ENCODE measurements around the gene SMIM24. TPM values are rescaled to one million over a fixed set of nuclear protein-coding genes. Genes with fewer than 3 reads are reported as not detected.
A peak's percentile ranks its signal among the peaks of the same experiment; 100 is the strongest.

Gene SMIM24
- total RNA-seq, 1 donor from 2014 or later, result not detected

DNA sequence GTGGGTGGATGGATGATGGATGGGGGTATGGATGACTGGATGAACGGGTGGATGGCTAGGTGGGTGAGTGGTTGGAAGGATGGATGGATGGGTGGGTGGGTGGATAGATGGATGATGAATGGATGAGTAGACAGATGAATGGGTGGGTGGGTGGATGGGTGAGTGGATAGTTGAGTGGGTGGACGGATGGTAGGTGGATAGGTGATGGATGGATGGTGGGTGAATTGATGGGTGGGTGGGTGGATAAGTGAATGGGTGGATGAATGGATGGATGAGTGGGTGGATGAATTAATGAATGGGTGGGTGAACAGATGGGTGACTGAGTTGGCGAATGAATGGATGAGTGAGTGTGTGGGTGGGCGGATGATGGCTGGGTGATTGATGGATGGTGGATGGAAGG lies 4.9 kb downstream of the SMIM24 start:
- DNase-seq (ENCODE audit: low read depth in 2 of 2), result no peak

DNA sequence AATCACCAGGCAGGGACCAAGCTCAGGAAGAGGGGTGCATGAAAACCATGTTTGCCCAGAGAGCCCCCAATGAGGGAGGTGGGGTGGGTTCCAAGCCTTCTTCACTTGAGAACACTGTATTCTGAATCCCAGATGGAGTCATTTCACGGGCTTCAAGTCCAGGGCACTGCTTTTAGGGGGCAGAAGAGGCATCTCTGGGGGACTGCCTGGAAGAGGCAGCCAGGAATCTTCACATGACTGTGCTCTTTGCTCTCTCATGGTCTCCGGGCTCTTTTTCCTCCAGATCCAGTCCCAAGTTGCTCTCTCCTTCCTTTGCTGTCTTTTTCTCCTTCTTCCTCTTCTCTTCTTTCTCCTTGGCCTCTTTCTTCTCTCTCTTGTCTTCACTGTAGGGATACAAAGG lies 5.7 kb downstream of the SMIM24 start:
- no peak for DNase-seq (ENCODE audit: low read depth in 2 of 2)

DNA sequence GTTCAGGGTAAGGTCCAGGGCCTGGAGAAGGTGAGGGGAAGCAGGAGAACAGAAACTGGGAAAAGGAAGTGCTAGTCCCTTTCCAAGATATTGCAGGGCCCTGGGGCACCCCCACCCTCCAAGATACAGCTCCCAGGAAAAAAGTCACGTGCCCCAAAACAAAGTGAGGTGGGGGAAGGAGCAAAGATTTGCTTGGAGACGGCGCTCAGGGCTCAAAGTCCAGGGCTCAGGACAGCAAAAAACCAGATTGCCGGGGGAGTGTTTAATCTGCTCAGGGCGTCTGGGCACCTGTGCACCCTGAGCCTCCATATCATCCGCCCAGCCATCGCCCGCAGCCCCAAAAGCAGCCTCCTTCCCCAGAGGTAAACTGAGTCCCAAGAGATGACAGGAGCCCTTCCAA lies 6.3 kb downstream of the SMIM24 start:
- no peak for DNase-seq (ENCODE audit: low read depth in 2 of 2)

DNA sequence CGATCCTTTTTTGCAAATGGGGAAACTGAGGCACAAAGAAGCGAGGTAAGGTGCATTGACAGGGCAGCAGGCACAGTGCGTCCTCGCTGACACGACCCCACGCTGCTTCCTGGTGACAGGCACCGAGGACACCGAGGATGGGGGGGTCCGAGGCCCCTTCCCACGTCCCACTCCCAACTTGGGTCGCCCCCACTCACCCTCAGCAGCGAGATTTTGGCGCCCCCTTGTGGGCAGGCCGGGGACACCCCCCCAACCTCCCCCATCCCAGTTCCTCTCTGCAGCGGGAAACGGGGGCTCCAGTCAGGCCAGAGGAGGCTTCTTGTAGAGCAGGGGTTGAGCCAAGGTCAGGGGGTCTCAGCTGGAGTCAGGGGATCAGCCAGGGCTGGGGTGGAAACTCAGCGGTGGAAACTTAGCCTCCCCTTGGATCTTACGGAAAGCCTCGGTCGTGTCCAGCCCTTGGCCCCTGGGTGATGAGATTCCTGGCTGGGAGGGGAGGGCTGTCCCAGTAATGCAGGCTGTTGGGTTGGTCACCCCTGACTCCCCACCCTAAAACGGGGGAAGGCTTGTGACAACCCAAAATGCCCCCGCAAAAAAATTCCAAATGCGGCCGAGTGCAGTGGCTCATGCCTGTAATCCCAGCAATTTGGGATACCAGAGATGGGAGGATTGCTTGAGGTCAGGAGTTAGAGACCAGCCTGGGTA lies 8.2 kb downstream of the SMIM24 start:
- DNase-seq (ENCODE audit: low read depth in 2 of 2), result peak in 1 of 2 donors; percentile 29

DNA sequence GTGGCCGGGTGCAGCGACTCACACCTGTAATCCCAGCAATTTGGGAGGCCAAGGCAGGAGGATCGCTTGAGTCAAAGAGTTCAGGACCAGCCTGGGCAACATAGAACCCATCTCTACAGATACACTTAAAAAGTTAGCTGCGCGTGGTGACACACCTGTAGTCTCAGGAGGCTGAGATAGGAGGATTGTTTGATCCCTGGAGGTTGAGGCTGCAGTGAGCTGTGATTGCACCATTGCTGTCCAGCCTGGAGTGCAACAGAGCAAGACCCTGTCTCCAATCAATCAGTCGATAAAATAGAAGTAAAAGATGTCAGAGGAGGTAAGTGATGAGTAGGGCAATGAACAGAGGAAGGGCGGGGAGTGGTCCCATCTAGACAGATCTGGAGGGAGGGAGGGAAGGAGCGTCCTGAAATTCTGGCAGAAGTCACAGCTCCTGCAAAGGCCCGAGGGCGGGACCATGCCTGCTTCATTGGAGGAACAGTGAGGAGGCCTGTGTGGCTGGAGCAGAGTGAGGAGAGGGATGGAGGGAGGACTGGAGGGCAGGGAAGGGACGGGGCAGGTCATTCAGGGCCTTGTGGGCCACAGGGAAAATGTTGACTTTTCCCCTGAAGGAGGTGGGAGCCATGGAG lies 9.7 kb downstream of the SMIM24 start:
- no peak for DNase-seq (ENCODE audit: low read depth in 2 of 2)

DNA sequence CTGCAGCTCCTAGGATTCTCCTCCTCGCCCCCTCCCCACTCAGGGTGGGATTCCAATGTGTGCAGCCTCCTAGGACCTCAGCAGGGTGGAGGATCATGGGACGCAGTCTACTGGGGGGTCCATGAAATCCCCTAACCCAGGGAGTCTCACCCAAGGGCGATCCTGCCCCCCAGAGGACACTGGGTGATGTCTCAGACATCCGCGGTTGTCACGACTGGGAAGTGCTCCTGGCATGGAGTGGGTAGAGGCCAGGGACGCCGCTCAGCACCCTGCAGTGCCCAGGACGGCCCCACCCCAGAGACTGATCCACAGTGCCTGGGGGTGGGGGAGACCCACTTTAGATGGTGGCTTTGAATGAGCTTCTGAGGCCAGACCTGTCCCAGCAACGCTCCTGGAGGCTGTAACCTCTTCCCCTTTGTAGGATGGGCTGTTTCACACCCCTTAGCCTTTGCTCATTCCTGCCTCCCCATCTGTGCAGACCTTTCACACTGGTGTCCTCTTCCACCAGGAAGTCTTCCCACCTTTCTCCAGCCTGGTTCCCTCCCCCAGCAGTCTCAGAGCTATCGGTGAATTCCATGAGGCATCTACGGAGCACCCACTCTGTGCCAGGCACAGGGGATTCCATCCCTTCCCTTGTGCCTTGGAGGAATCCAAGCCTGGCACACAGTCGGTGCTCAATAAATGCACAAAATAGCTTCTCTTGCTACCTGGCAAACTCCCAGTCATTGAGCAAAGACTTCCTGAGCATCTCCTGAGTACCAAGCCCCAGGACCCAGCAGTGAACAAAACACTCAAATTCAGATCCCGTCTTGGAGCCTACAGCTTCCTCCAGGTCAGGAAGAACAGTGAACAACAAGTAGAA lies 10.5 kb downstream of the SMIM24 start:
- no peak for DNase-seq (ENCODE audit: low read depth in 2 of 2)

DNA sequence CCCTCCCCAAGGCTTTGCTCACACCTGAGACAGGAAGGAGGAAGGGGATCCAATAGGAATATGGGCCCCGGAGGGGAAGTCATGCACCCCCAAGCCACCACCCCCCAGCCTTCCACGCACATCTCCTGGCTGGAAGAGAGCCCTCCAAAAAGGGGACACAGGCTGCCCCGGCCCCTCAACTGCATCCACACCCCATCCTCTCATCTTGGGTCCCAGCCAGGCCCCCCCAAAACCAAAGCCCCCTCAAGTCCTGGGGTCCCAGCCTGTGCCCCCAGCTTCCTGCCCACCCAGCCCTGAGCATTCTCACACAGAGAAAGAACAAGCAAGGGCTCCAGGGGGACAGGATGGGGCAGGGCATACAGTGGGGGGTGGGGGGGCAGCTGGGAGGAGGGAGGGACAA lies 12.1 kb downstream of the SMIM24 start:
- no peak for DNase-seq (ENCODE audit: low read depth in 2 of 2)

DNA sequence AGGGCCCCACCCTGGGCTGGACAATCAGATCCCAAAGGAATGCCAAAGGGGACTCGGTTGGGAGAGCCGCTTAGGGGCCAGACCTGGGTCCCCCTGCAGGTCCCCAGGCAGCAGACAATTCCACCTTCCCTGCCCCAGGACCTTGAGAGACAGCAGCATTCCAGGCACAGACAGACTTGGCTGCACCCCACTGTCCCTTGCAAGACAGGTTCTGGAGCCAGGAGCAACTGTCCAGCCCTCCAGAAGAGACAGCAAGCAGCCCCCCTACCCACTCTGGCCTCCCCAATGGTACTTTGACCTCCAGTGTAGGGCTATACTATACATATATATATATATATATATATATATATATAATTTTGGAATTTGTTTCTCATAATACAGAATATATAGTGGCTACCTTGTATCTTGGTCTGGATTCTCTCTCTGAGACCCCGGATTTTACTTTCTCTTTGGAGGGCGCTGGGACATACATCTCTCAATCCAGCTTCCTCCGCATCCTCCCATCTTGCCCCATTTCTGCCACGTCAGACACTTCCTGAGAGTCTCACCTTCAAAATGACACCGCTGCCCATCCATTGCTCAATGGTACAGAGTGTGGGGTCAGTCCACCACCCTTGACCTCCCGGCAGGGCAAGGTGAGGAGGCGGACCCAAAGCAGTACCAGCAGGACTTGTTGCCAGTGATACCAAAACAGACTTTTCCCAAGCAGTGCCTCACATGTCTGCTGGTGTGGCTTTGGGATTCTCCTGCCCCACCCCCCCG lies 12.7 kb downstream of the SMIM24 start:
- DNase-seq (ENCODE audit: low read depth in 2 of 2), result no peak

DNA sequence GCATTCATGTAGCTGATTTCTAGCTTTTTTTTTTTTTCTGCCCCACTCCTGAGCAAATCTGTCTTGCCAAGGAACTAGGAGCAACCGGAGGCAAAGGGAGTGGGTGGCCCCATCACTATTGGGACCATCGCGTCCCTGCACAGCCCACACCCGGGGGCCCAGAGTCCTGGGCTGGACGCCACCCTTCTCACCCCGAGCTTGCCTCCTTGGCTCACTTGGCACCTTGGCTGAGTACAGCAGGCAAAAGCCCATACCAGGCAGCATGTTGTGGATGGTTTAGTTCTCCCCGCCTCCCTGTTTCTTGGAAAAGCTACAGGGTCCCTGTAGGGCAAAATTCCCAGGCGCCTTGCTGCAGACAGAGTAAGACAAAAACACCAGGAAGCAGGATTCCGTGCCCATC lies 13.7 kb downstream of the SMIM24 start:
- no peak for DNase-seq (ENCODE audit: low read depth in 2 of 2)

DNA sequence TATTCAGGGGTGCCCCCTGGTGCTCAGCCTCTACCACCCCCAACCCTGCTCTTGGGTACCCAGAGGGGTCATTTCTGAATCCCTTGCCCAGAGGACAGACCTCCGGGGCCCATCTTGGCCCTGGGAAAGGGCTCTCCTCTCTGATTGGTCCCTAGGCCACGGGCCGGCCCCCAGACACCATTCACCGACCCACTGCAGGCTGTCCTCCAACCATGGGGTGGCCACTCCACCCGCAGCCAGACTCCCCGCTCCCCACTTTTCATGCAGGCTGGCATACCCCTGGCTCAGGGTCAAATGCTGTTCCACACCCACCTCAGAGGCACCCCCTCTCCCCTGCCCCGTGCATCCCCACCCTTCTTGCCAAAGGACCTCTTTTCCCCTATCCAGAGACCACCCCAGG lies 14.8 kb downstream of the SMIM24 start:
- no peak for DNase-seq (ENCODE audit: low read depth in 2 of 2)

DNA sequence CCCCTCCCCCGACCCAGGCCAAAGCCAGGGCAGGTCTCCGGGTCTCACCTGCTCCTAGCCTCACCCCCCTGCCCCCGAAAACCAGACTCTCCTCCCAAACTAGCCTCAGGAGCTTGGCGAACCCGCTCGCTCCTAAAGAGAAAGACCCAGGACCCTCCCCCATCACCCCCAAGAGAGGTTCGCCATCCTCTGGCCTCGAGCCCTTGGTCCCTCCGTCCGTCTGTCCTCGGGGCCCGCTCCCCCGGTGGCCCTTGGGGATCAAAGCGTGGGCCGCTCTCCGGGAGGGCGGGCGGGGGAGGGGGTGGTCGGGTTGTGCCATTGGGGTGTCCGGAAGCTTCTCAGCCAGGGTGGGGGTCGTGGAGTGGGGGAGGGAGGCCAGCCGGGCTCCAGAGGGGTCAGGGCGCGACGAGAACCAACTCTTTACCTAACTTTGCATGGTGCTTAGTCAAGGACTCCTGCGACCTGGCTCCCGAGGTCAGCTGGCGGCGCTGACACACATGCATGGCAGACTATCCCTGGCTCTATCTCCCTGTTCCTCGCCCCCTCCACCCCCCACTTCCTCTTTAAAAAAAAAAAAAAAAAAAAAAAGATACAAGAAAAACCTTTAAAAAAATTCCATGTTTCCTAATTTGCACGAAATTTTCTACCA lies 15.6 kb downstream of the SMIM24 start:
- DNase-seq (ENCODE audit: low read depth in 2 of 2), result no peak

DNA sequence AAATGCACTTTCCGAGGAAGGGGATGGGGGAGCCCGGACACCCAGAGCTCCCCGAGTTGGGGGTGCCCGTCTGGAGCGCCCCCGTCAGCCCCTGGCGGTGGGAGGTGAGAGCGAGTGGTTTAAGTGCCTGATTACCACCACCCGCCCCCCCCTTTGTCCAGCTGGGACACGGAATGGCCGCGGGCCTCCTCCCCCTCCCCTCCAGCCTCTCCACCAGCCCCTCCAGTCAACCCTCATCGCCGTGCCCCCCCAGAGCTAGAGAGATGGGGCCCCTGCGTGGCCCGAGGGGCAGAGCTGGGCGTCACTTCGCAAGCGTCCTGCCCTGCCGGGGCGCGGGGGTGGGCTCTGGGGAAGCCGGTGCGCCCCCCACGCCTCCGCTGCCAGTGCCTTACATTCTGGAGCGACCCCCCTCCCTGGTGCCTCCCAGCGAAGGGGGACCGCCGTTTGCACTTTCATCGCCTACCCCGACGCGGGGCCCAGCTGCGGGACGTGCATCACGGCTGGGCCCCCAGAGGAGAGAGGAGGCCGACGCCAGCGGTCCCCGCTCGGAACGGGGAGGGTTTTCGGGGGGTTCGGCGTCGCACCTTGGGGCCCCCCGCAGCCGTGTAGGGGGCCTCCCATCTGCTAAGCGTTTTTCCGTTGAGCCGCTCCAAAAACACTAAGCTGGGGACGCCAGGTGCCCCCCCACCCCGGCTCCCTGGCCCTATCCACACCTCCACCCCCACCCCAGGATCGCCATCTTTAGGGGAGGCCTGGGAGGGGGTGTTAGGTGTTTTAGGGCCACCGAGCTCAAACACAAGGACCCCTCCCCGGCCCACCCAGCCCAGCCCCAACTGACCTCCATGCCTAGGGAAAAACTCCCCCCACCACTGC lies 16.4 kb downstream of the SMIM24 start:
- DNase-seq (ENCODE audit: low read depth in 2 of 2), result no peak

DNA sequence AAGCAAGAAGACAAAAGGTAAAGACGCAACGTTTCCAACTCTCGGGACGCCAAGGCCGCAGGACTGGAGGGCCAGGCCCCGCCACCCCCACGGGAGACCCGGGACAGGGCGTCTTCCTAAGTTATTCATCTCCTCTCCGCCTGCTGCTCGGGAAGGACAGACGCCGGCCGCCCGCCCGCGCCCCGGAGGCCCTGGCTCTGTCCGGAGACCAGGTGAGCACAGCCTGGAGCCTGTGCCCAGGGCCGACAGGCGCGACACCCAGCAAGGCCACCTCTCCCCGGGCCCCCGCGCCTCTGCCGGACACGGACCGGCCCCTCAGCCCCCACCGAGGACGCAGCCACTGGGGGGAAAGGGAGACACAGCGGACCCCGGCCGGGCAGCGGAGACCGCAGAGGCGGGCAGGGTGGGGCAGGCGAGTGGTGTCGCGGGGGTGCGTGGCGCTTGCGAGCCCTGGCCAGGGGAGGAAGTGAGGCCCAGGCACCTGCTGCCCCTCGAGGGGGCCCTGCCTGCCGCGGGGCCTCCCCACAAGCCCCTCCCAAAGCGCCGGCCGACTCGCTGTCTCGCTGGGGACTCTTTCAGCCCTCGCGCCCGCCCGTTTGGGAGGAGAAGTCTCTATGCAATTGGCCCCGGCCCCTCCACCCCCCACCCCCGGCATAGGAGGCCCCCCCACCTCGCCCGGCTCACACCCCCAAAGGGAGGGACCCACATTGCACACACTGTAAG lies 17.2 kb downstream of the SMIM24 start:
- DNase-seq (ENCODE audit: low read depth in 2 of 2), result no peak

DNA sequence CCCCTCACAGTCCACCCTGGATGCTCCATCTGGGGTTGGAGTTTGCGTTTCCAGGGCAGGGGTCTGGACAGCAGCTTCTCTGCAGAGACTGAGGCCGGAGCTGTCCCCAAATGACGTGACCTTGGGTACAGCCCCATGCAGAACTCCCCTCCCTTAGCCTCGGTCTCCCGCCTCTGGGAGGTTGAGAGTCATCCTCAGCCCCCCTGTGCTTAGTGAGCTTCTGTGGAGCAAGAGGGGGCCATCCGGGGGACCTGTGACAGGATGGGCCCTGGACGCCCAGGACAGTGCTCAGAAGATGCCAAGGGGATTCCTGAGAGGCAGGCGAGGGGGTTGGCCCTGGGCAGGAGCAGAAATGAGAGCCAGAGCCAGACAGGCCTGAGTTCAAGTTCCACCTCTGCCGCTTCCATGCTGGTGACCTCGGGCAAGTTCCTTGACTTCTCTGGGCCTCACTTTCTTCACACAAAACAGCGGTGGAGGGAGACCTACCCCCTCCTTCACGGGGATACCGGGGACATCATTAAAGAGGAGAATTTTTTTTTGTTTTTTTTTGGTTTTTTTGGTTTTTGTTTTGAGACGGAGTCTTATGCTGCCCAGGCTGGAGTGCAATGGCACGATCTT lies 20.3 kb downstream of the SMIM24 start:
- peak in 1 of 2 donors; percentile 15 for DNase-seq (ENCODE audit: low read depth in 2 of 2)

DNA sequence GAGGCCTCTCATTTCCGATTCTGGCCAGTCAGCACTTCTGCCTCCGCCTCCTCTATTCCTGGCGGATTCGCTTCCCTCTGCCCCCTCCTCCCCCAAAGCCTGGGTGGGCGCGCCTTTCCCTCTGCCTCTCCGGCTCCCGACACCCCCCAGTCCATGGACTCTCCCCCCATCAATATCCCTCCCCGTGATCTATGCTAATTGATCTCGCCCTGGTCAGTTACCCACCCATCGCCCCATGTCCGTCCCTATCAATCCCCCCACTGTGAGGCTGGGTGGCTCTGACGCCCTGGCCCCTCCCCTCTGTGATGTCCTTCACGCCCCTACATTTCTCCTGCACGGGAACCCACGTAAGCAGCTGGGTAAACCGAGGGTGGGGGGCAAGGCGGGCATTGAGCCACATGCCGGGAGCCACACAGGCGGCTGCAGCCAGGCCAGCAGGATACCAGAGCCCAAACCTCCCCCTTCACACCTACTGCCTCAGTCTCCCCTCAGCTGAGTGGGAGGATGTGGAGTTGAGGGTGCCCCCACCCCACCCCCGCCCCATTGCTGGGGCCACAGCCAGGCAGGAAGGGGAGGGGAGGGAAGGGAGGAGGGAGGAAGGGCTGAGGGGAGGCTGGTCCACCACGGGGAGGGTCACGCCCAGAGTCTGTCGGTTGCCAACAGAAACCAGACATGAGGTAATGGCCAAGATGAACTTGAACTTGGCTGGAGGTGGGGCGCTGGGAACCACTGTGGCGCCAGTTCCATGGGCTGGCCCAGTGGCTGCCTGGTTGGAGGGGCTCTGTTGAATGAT lies 21.0 kb downstream of the SMIM24 start:
- peak; percentile 80 to 96 for DNase-seq (ENCODE audit: low read depth in 2 of 2)

DNA sequence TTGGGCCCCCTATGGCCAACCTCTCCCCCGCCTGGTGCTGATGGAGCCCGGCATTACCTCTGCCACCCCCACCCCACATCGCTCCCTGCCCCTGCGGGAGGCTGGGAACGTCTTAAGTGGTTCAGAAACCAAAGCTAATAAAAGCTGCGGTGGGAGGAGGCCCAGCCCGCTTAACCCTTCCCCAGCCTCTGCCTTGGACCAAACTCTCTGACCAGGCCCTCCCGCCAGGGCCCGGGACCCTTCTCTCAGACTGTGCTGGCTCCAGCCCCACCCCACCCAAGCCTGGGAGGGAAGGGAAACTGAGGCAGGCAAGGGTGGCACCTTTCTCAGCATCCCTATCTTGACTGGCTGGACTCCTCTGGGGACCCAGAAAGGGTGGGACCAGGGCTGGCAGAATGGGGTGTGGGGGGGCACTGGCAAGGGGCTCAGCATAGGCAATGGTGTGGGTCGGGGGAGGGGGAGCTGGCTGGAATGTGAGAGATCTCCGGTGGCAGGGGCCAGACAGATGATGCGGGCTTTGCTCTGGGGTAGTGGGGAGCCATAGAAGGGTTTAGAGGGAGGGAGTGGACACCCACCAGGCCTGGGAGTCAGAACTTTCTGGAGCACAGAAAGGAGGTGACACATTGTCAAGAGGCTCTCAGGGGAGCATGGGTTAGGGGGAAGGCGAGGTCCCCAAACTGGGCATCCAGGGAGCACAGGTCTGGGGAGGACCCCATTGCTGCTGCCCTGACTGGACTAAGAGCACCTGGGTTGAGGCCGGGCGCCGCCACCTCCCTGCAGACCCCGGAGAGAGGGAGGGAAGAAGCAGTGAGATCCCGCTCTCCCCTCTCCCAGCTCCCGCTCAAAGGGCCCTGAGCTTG lies 21.9 kb downstream of the SMIM24 start:
- no peak for DNase-seq (ENCODE audit: low read depth in 2 of 2)

DNA sequence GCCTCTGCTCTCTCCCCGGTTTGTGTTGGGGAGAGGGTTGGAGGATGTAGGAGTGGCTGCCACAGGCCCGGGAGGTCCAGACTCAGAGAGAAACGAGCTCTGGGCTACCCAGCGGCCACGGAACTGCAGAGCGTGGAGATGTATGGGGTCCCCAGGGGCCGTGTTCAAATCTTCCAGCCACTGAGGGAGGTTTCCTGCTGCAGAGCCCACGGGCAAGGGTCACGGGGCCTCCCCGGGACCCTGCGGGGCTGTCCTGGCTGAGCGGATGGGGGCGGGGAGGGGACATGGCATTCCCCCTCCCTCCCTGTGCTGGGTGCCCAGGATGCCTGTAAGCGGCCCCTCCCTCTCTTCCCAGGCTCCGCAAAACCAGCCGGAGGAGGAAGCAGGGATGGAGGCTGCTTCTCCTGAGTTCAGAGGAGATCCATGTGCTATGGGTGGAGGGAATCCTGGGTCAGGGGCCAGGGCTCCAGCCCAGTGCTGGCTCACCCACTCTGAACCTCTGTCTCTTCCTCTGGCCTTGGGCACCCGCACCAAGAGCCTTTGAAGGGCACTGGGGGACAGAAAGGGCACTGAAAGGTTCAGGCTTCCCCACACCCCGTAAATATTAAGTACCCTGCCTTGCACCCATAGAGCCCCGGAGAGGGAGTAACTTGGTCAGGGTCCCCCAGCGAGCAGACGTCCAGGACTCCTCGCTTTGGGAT lies 22.6 kb downstream of the SMIM24 start:
- DNase-seq (ENCODE audit: low read depth in 2 of 2), result no peak
